ENCODE measurements around the gene STAT2.
"Not testable (repeated sequence)": the region's sequence is repeated elsewhere in the genome, so short reads cannot be mapped to it uniquely, and the experiment has no call there.

STAT2 gene

GRCh38 chr12:56324206-56324605, 35.7 kb downstream of the STAT2 start:
- no peak for DNase-seq

DNA sequence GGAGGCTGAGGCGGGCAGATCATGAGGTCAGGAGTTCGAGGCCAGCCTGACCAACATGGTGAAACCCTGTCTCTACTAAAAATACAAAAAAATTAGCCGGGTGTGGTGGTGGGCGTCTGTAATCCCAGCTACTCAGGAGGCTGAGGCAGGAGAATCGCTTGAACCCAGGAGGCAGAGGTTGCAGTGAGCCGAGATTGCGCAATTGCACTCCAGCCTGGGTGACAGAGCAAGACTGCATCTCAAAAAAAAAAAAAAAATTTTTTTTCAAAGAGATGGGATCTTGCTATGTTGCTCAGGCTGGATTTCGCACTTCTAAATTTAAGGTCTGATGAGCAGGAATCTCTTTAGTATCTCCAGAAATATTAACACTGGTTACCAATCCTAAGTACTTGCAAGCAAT, 38.3 kb downstream of the STAT2 start:
- DNase-seq: not testable (repeated sequence)

GRCh38 chr12:56321027-56321426, 38.9 kb downstream of the STAT2 start:
- no peak for DNase-seq

DNA sequence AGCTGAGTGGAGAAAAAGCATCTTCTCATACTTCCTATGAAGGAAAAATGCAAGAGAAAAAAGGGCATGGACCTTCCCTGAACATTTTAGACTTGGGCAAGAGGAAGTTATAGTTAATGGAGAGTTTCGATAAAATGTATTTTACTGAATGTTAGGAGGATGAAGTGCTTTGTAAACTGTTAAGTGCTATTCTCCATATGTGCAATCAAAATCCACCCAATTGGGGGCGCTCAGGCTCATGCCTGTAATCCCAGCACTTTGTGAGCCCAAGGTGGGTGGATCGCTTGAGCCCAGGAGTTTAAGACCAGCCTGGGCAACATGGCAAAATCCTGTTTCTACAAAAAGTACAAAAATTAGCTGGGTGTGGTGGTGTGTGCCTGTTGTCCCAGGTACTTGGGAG, 42.2 kb downstream of the STAT2 start:
- DNase-seq: no peak

DNA sequence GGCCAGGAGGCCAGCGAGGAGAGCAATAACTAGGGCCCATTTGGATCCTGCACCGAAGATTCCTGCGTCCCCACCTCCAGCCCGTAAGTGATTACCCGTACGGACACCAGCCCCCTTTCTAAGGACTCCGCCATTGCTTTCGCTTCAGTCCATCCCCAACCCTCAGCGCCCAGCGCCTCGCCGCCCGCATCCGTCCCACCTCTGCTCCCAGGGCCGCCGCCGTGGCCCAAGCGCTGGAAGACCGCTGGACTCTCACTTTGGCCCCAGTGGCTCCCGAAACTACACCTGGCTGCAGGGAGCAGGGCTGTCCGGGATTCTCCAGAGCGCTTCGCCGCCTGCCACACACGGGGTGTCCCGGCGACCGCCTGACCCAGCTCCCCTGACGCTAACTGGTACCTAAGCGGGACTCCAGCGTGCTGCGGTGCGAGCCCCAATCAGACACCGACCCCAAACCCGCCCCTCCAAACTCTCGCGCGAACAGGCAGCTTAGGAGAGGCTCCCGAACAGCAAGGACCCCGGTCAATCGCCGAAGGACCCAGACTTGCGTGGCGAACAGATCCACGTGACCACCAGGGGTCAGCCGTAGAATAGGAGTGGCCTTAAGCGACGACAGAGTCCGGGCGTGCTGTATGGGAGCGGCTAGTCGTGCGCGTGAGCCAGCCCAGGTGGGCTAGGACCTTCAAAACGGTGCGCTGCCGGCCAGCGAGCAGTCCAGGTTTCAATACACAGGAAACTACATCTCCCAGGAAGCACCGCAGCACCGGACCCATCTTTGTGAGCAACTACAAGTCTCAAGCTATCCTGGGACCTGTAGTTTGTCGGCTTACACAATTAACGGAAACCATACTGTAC, 44.1 kb downstream of the STAT2 start, which contains the start of gene CNPY2:
TSS of gene CNPY2 (minus strand) at position 367 of the 852 bp plus-strand sequence. CDS start 771 bp downstream, outside the sequence.
- peak; percentile 98 for DNase-seq

- no peak for DNase-seq
These were observed 44.7 kb downstream of the STAT2 start for GRCh38 chr12:56315249-56315621.

DNA sequence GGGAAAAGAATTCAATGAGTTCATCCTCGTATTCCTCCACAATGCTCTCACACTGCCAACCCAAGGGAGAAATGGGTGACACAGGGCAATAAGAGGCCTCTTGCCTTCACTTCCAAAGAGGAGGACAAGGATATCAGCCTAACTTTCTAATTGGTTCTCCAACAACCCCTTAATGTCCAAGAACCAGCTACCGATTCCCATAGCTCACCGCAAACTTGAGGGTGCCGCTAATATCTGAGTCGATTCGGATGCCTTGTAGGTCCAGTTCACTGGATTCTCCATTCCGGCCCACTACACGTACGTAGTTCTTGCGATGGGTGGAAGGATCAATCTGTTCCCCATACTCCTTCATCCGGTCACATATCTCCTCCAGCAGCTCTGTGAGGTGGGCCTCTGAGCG, 48.9 kb downstream of the STAT2 start:
- no peak for DNase-seq

- no peak for DNase-seq
These were observed 51.2 kb downstream of the STAT2 start for GRCh38 chr12:56308714-56309113.

DNA sequence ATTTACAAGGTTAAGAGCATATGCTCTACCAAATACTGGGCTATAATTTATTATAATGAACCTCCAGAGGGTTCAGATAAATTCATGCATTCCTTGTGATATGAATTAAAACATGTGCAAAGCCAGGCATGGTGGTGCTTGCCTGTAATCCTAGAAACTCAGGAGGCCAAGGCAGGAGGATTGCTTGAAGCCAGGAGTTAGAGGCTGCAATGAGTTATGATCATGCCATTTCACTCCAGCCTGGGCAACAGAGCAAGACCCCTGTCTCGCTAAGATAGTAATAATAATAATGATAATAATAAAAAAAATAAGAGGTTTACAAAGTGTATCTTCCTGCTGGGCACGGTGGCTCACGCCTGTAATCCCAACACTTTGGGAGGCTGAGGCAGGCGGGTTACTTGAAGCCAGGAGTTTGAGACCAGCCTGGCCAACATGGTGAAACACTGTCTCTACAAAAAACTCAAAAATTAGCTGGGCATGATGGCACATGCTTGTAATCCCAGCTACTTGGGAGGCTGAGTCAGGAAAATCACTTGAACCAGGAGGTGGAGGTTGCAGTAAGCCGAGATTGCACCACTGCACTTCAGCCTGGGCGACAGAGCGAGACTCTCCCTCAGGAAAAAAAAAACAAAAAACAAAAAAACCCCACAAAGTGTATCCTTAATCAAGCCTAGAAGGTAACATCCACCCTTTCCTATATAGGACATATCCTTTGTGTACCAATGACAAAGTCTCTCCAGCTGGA, 52.5 kb downstream of the STAT2 start:
- no peak for DNase-seq

DNA sequence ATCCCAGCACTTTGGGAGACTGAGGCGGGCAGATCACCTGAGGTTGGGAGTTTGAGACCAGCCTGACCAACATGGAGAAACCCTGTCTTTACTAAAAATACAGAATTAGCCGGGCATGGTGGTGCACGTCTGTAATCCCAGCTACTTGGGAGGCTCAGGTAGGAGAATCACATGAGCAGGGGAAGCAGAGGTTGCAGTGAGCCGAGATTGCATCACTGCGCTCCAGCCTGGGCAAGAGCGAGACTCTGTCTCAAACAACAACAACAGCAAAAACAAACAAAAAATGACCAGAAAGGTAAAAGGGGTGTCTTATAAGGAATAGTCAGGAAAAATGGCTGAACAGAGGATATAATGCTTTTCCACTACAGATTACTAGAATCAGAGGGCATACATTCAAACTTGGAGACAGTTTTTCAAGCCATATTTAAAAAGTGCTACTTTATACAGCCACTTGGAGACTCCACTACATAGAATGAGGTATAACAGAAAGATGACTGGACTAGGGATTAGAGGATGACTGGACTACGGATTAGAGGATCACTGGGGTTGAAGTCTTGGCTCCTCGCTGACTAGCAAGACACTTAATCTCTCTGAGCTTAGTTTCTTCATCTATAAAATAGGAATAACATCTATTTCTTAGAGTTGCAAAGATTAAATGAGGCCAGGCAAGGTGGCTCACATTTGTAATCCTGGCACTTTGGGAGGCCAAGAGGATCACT, 54.9 kb downstream of the STAT2 start:
- DNase-seq: no peak

GRCh38 chr12:56304276-56304675, 55.6 kb downstream of the STAT2 start:
- DNase-seq: no peak

- DNase-seq: peak in 1 of 2 experiments; percentile 71
These were observed 59.1 kb downstream of the STAT2 start for GRCh38 chr12:56300644-56301464.

DNA sequence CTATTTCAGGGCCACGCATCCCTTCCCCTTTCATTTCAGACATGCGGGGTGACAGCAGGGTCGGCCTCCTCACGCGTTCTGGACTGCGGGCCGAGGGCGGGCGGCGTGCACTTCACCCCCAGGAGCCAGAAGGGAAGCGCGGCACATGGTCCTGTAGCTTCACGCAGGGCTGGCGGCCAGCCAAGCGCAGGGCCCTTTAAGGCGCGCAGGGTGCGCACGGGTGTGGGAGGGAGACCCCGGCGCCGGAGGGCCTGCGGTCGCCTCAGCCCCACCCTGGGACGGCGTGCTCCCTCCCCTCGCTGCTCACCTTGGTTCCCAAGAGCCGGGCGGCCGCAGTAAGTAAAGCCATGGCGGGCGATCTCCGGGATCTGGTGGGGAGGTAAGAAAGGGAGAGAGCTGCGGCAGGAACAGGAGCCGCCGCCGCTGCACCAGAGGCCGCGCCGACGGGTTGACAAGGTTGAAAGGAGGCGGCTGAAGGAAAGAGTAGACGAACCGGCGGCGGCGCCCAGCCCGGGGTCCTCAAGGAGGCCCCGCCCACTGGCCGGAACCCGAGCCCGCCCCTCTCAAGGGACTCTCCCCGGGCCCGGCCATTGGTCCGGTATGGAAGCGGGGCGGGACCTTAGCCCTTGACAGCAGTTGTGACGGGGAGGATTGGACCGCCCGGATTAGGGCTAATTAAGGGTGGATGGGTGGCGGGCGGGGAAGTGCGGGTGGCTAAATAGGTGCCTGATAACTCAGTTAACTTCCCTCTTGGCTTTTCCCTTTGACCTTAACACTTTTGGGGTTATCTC, 59.9 kb downstream of the STAT2 start, which contains the start of gene CS:
TSS of gene CS (minus strand) at position 478 of the 791 bp plus-strand sequence. CDS start at position 349, 129 bp downstream.
- peak; percentile 97 for DNase-seq

DNA sequence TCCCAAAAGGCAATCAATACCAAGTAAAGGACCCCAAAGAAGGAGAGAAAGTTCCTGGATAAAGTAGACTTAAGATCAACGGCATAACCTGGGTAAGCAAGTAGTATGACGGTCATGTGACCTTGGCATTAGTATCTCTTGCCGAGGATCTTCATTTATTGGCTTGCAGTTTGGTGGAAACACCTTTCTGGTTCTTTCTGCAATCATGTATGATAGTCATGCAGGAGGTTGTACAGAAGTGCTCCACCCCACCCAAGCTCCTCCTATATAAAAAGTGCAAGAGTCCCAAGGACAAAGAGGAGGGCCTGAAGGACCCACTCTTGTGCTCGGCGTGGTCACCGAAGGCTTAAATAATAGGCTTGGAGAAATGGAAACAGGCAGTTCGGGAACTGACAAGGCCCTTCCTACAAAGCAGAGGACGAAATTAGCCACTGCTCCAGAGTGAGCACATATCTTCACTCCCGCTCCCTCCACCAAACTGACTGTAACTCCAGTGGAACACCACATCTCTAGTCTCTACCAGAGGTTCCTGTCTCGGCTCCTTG, 60.5 kb downstream of the STAT2 start:
- no peak for DNase-seq

- no peak for DNase-seq
These were observed 61.1 kb downstream of the STAT2 start for GRCh38 chr12:56298828-56299227.

GRCh38 chr12:56297400-56297799, 62.5 kb downstream of the STAT2 start:
- no peak for DNase-seq

DNA sequence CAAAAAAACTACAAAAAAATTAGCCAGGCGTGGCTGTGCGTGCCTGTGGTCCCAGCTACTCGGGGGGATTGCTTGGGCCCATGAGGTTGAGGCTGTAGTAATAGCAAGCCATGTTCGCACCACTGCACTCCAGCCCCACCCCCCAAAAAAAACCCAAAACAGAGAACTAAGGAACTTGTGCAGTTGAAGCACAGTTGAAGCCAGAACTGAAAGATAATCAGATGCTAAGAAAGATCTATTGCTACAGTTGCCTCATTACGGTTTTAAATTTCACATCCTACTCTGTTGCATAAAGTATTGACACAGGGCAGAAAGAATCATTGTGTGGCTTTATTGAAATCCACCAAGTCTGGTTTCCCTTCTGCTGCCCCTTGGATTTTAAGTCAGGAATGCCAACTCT, 63.6 kb downstream of the STAT2 start:
- DNase-seq: no peak

DNA sequence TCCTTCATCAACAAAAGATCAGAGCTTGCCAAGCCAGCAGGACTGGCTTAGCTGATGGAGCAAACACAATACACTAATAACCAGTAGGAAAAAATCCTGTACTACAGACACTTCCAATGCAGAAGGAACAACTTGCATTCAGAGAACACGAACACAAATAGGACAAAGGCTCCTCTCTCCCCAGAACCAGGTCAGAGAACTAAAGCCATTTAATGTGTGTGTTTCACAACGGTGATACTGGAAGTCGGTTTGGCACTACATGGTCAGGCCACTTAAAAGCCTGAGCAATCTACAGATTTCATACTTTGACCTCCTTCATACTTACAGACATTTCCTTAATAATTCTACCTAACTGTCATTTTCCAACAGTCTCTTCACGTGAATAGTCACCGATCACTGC, 66.1 kb downstream of the STAT2 start:
- no peak for DNase-seq
